HG03066 (cell line): ENCODE results near the gene CNDP1.
"Not testable (repeated sequence)": the region's sequence is repeated elsewhere in the genome, so short reads cannot be mapped to it uniquely, and the experiment has no call there.

Source experiments
- ATAC-seq: cut with Tn5 transposase; IDR thresholded peaks from one replicate; pipeline ENCODE4 v1.9.1; 2021; ENCODE audit warnings: low read depth; ENCODE audit not compliant: unreplicated experiment

CNDP1 gene

GRCh38 chr18:74534150-74534969 is at the start of gene CNDP1:
TSS of gene CNDP1 (plus strand) at chr18:74534500. CDS start at chr18:74534668, 168 bp downstream.
- no peak for ATAC-seq

- ATAC-seq: no peak
These were observed 48.0 kb upstream of the CNDP1 start for GRCh38 chr18:74486119-74486849.

GRCh38 chr18:74488354-74488753 is 45.9 kb upstream of the CNDP1 start:
- ATAC-seq: no peak

GRCh38 chr18:74488864-74489263 is 45.4 kb upstream of the CNDP1 start:
- no peak for ATAC-seq

- ATAC-seq: no peak
These were observed 44.6 kb upstream of the CNDP1 start for GRCh38 chr18:74489676-74490075.

GRCh38 chr18:74492259-74492658 is 42.0 kb upstream of the CNDP1 start:
- no peak for ATAC-seq

- ATAC-seq: no peak
These were observed 40.6 kb upstream of the CNDP1 start for GRCh38 chr18:74493689-74494088.

GRCh38 chr18:74494514-74494913 is 39.8 kb upstream of the CNDP1 start:
- ATAC-seq: no peak

GRCh38 chr18:74495581-74496507 is 38.5 kb upstream of the CNDP1 start, which contains the start of gene CNDP2:
TSS of gene CNDP2 (plus strand) at chr18:74496363. CDS start at chr18:74499974, 3,611 bp downstream.
- ATAC-seq: peak; percentile 55

- peak; percentile 18 for ATAC-seq
These were observed 37.6 kb upstream of the CNDP1 start for GRCh38 chr18:74496508-74497323.

GRCh38 chr18:74497324-74497676 is 37.0 kb upstream of the CNDP1 start:
- no peak for ATAC-seq

- ATAC-seq: no peak
These were observed 36.5 kb upstream of the CNDP1 start for GRCh38 chr18:74497778-74498177.

- ATAC-seq: peak; percentile 39
These were observed 35.3 kb upstream of the CNDP1 start for GRCh38 chr18:74498712-74499627.

GRCh38 chr18:74499633-74500032 is 34.7 kb upstream of the CNDP1 start:
- ATAC-seq: peak; percentile 44

- ATAC-seq: no peak
These were observed 33.9 kb upstream of the CNDP1 start for GRCh38 chr18:74500372-74500771.

GRCh38 chr18:74500774-74501173 is 33.5 kb upstream of the CNDP1 start:
- ATAC-seq: not testable (repeated sequence)

GRCh38 chr18:74501386-74501785 is 32.9 kb upstream of the CNDP1 start:
- ATAC-seq: no peak

GRCh38 chr18:74503137-74503536 is 31.2 kb upstream of the CNDP1 start:
- ATAC-seq: no peak

- ATAC-seq: no peak
These were observed 28.5 kb upstream of the CNDP1 start for GRCh38 chr18:74505776-74506175.
